Upper lobe of left lung (tissue), 4 donors: ENCODE data around the gene SUPV3L1.

Experiments
- CTCF ChIP-seq, 6 experiments: fragments of 450-650 bp in 4 of 6; fragments of 200-600 bp in 2 of 6; sonication (generic) in 2 of 6; IDR thresholded peaks; one replicate each; pipeline ENCODE4 v1.5.1; 2016 to 2019; ENCODE audit warnings: antibody characterized with exemption in 6 of 6
- EP300 ChIP-seq, 4 donors: sonication (generic); formaldehyde crosslinking; IDR thresholded peaks; one replicate each; pipeline ENCODE4 v1.5.1; 2017; ENCODE audit warnings: antibody characterized with exemption in 4 of 4, control low read depth in 2 of 4
- POLR2A ChIP-seq, 4 donors: fragments of 450-650 bp; IDR thresholded peaks; one replicate each; pipeline ENCODE4 v1.5.1; 2016 to 2017; ENCODE audit warnings: antibody characterized with exemption in 4 of 4, mild to moderate bottlenecking in 2 of 4
- POLR2AphosphoS5 ChIP-seq, 2 donors: sonication (generic); formaldehyde crosslinking; IDR thresholded peaks; one replicate each; pipeline ENCODE4 v1.5.1; 2017; ENCODE audit warnings: antibody characterized with exemption in 2 of 2

- TF ChIP-seq POLR2AphosphoS5 (IDR thresholded peaks at IDR 0.05) = no peak
- TF ChIP-seq CTCF (IDR thresholded peaks at IDR 0.05) = no peak
- TF ChIP-seq POLR2A (IDR thresholded peaks at IDR 0.05) = no peak
- no peak for TF ChIP-seq EP300 (IDR thresholded peaks at IDR 0.05)
These were observed 67.3 kb downstream of the SUPV3L1 start for GRCh38 chr10:69247313-69247710.
